GM18870 (cell line): ENCODE measurements around the gene LONRF3.

ENCODE experiments used
- ATAC-seq: cut with Tn5 transposase; IDR thresholded peaks from one replicate; pipeline ENCODE4 v1.9.1; 2021; ENCODE audit warnings: moderate library complexity; ENCODE audit not compliant: unreplicated experiment

Gene LONRF3

GRCh38 chrX:118974088-118974907 lies at the start of gene LONRF3:
LONRF3 (plus strand) TSS chrX:118974618; CDS start chrX:118974781, 163 bp downstream.
- no peak for ATAC-seq

GRCh38 chrX:118928151-118928550 lies 46.3 kb upstream of the LONRF3 start:
- ATAC-seq, result no peak

- no peak for ATAC-seq
Measured at GRCh38 chrX:118935352-118935751, 39.1 kb upstream of the LONRF3 start.

GRCh38 chrX:118941147-118941546 lies 33.3 kb upstream of the LONRF3 start:
- ATAC-seq, result no peak

- no peak for ATAC-seq
Measured at GRCh38 chrX:118943102-118943501, 31.3 kb upstream of the LONRF3 start.

- ATAC-seq, result no peak
Measured at GRCh38 chrX:118945921-118946320, 28.5 kb upstream of the LONRF3 start.

- ATAC-seq, result no peak
Measured at GRCh38 chrX:118948270-118948669, 26.1 kb upstream of the LONRF3 start.

GRCh38 chrX:118961866-118962560 lies 12.4 kb upstream of the LONRF3 start:
- ATAC-seq, result no peak

GRCh38 chrX:118963159-118963558 lies 11.3 kb upstream of the LONRF3 start:
- no peak for ATAC-seq

- ATAC-seq, result no peak
Measured at GRCh38 chrX:118964252-118964651, 10.2 kb upstream of the LONRF3 start.

GRCh38 chrX:118965395-118965794 lies 9.0 kb upstream of the LONRF3 start:
- no peak for ATAC-seq

- no peak for ATAC-seq
Measured at GRCh38 chrX:118968031-118968430, 6.4 kb upstream of the LONRF3 start.

- no peak for ATAC-seq
Measured at GRCh38 chrX:118971552-118971951, 2.9 kb upstream of the LONRF3 start.

- no peak for ATAC-seq
Measured at GRCh38 chrX:118973389-118974087, 880 bp upstream of the LONRF3 start.

GRCh38 chrX:118974908-118975671 lies 672 bp downstream of the LONRF3 start:
- no peak for ATAC-seq

- no peak for ATAC-seq
Measured at GRCh38 chrX:118975831-118976598, 1.6 kb downstream of the LONRF3 start.

GRCh38 chrX:118976599-118977340 lies 2.4 kb downstream of the LONRF3 start:
- no peak for ATAC-seq

GRCh38 chrX:118977424-118977823 lies 3.0 kb downstream of the LONRF3 start:
- ATAC-seq, result no peak

GRCh38 chrX:118978451-118978850 lies 4.0 kb downstream of the LONRF3 start:
- no peak for ATAC-seq
